ENCODE results near the gene SLC36A3.

Gene SLC36A3

GRCh38 chr5:151298063-151298855 is 5.3 kb downstream of the SLC36A3 start:
- no peak for DNase-seq

DNA sequence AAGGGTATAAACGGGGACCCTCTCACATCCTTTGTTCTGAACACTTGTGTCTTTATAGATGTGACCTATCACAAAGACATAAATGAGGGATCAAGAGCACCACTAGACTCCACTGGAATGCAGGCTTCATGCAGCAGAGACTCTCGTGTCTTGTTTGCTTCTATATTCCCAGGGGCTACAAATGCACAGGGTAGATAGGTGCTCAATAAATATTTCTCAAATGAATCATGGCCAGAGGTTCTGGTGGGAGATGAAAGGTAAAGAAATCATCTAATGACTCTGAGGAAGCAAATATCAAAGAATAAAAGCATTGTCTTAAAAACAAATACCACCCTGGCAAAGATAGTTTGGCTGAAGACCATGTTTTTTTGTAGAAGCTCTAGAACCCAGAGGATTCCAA is 6.6 kb downstream of the SLC36A3 start:
- DNase-seq, result no peak

DNA sequence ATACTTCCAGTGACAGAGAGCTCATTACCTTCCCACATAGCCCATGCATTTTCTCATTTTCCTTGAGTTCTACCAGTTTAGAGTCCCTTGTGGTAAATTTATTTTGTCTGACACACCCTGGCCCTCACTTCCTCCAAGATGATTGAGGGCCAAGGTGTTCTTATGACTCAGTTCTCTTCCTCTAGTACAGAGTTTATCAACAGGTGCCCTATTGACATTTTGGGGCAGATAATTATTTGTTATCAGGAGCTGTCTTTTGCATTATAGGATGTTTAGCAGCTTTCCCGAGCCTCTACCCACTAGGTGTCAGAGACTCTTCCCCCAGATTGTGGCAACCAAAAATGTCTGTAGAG is 7.1 kb downstream of the SLC36A3 start:
- no peak for DNase-seq

DNA sequence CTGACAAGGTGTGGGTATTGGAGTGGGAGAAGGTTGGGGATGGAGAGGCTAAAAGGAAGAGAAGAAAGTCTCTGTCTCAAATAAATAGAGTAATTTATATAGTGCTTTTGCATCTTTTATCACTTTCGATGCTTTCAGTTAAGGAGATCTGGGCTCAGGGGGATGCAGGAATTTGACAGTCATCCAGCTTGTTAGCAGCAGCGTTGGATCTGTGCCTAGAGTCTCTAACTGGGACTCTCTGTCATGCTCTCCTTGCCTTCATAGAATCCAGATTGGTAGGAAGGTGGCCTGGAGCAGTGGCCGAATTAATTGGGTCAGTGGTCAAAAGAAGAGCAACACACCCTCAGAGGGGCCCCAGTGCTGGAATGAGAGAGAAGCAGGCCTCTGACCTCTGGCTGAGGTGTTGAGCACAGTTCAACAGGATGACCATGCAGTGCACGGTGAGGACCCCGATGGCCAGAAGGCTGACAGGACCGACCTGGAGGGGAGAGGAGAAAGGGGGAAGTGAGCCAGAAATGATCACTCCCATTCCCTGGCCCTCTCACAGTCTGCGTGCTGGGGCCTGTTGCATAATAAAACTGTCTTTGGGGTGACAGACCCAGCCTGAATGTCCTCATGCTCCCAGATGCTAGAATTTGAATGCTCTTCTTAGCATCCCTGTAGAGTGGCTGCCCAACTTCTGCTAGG is 7.6 kb downstream of the SLC36A3 start:
- DNase-seq, result no peak

DNA sequence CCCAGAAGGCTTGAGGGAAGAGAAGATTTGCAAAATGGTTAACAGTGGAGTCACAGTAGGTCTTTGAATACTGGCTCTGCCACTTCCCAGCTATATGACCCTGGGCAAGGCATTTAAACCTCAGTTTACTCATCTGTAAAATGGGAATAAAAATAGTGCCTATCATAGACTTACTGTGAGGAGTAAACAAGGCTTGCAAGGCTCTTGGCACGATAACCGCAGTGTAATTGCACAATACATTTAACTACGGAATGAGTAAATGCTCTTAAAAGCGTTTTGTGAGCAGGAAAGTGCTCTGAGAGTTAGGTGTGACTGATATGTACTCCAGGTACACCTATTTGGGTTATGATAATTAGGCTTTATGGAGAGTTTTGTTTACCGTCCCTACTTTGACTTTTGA is 8.4 kb downstream of the SLC36A3 start:
- no peak for DNase-seq

DNA sequence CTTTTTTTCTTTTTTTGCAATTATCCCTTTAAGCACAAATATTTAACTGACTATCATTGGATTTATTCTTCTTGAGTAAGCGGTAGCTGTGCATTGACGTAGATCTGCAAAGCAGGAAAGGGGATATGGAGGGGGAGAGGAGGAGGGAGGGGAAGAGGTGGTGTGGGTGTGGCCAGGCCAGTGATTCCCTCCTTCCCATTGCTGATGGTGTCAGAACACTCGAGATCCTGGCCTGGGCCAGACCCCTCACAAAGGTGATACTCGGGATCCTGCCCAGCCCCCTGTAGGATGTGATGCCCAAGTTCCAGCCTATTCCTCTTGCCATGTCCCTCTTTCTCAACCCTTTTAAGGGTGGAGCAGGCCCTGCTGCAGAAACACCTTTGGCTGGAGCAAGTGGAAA is 9.9 kb downstream of the SLC36A3 start:
- DNase-seq, result no peak

DNA sequence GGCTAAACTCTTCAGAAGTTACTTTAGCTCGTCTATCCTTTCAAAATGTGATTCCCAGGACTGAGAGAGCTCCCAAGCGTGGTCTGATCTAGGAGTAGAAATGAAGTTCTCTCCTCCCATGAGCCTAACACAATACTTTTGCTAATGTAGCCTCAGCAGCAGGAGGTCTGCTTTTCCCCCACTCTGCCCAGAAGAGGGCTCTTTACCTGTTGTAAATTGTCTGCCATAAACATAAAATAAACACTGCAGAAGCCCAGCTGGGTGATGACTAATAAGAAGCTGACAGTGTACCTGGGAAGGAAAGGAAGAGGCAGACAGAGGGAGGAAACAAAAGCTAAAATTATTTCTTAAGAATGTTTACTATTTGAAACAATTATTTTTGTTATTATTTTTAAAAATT is 15.4 kb downstream of the SLC36A3 start:
- DNase-seq, result no peak

DNA sequence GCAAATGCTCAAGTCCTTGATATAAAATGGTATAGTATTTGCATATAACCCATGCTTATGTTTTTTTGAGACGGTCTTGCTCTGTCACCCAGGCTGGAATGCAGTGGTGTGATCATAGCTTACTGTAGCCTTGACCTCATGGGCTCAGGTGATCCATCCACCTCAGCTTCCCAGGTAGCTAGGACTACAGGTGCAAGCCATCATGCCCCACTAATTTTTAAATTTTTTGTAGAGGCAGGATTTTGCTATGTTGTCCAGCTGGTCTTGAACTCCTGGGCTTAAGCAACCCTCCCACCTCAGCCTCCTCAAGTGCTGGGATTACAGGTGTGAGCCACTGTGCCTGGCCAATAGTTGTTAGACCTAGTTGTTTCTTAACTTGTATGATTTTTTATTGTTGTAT is 17.3 kb downstream of the SLC36A3 start:
- no peak for DNase-seq

DNA sequence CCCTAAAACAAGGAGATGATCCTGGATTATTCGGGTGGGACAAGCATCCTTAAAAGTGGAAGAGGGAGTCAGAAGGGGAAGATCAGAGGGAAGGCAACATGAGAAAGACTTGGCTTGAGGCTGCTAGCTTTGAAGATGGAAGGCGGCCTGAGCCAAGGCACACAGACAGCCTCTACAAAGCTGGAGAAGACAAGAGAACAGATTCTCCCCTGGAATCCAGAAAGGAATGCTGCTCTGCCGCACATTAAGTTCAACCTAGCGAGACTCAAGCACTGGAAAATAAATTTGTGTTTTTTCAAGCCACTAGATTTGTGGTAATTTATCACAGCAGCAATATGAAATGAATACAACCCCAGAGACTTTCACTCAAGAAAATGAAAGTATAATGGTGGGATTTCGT is 17.9 kb downstream of the SLC36A3 start:
- DNase-seq, result no peak

DNA sequence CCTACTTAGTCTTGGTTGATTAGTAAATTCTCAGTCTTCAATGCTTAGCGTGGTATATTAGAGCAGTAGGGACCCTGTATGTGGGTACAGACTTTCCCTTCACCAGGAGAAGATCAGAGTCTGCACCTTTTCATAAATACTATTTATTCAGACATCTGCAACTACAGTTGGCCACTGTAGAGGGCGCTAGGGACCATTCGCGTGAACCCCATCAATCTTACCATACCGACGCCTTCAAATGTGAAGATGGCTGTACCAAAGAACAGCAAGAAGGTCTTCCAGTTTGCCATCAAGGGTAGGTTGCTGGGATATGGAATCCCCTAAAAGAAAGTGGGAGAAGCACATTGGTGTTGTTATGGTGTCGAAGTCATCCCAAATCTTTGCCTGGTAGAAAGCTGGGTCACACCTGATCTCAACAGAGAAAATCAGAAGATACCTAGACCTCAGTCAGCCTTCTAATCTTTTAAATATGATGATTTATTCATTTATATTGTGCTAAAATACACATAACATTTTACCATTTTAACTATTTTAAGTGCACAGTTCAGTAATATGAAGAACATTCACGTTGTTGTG is 19.1 kb downstream of the SLC36A3 start:
- DNase-seq, result no peak

DNA sequence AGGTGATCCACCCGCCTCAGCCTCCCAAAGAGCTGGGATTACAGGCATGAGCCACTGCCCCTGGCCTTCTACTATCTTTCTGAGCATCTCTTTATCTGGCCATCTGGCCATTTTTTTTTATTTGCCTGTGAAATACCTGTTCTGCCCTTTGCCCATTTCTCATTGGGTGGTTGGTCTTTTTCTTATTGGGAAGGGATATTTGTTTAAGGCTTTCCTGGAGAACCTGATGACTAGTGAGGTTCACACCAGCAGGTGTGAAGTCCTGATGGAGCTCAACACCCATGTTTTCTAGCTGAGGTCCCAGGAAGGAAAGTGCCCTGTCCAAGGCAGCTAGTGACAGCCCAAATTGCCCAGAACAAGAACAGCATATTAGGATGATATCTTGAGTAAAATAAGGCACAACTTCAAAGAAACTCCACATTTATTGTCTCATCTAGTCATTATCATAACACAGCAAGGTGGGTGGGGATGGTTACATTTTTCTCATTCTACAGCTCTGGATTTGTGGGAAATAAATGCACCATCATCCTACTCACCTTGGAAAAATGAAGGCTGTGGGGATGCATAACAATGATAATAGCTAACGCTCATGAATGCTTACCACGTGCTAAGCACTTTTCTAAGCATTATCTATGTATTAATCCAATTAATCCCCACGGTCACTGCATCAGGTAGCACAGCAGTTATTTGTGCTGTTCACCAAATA is 20.3 kb downstream of the SLC36A3 start:
- DNase-seq, result no peak

- DNase-seq, result no peak
Measured at GRCh38 chr5:151281001-151281639, 22.4 kb downstream of the SLC36A3 start.

GRCh38 chr5:151280443-151280842 is 23.1 kb downstream of the SLC36A3 start:
- DNase-seq, result no peak

DNA sequence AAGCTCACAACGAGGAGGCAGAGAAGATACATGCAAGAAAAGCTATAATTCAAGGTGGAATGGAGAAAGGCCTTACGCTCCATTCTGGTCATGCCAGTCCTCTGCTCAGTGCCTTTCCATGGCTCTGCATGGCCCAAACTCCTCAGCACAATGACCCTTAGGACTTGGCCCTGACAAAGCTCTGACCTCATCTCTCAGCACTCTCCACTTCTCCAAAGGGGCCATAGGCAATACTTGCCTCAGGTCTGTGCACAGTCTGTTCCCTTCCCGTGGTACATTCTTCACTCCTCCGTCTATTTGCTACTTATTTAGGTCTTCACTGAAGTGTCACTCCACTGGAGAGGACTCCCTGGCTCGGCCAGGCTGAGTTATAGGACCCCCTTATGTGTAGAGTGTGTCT is 24.7 kb downstream of the SLC36A3 start:
- DNase-seq, result no peak

- DNase-seq, result no peak
Measured at GRCh38 chr5:151275803-151276202, 27.8 kb downstream of the SLC36A3 start.

DNA sequence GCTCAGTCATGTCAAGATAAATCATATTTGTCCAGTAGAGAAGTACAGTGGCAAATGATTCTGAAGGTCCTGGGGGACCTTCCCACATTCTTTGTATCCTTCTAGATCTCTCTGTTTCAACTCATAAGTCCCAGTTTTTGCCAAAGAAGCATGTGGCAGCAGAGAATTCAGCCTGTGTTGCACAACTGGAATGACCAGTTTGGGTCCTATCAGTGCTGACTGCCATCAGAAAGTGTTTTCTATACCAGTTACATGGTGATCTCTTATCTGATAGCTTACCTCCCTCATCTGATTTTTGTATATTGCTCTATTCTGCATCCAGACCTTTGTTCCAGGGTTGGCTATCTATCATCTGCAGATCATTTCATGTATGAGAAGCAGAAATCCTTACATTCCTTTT is 28.9 kb downstream of the SLC36A3 start:
- DNase-seq, result no peak

GRCh38 chr5:151271336-151271735 is 32.2 kb downstream of the SLC36A3 start:
- no peak for DNase-seq

DNA sequence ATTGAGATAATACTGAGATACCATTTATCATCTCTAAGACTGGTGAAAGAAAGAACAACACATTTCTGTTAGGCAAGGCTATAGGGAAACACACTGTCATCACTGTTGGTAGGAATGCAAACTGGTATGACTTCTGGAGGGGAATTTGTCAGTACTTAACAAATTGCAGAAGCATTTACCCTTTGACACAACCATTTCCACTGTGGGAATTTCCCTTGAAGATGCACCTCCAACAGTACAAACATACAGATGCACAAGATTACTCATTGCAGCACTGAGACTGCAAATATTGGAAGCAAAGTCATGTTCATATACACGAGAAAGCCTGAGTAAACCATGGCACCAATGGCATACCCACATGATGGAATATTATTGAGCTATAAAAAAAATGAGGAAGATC is 33.0 kb downstream of the SLC36A3 start:
- DNase-seq, result no peak

DNA sequence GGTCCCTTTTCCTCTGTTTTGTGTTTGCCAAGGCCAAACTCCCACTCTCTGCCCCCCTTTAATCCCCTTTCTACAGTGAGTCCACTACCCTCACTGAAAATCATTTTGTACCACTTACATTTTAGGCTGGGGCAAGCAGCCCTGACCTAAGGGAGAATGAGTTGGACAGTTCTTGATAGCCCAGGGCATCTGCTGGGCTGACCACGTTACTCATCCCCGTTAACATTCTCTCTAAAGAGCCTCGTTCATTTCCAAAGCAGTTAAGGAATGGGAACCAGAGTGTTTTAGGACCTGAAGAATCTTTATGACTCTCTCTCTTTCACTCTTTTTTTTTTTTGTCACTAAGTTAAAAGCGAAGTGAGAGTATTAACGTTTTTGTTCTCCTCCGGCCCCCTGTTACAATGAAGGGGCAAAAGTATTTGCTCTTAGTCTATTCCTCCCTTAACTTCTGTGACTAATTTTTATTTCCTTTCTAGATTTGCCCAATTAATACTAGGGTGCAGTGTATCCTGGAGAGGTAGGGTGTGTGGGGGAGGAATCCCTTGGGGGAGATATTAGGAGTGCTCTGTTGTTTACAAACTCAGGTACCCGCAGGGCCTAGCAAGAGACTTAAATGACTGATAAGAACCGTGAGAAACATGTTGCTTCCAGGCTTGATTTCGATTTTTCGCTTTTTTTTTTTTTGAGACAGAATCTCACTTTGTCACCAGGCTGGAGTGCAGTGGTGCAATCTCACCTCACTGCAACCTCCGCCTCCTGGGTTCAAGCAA is 35.9 kb downstream of the SLC36A3 start:
- no peak for DNase-seq

DNA sequence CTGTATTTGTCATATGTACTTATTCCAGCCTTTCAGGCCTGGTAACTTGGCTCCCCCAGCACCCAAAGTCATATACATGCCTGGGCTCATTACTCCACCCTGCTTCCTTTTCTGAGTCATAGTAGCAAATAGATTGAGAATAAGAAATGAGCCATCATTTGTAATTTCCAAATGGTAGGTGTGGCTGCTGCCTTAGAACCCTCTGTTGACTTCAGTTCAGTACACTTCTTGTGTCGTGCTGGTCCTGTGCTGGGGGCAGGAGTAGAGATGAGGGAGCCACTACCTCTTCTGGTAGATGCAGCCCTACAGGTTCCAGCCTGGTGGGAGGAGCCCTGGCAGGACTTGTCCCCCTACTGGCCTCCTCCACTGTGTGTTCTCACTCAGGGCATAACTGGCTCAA is 39.5 kb downstream of the SLC36A3 start:
- DNase-seq, result no peak

GRCh38 chr5:151262532-151262931 is 41.0 kb downstream of the SLC36A3 start:
- no peak for DNase-seq

GRCh38 chr5:151259931-151260330 is 43.6 kb downstream of the SLC36A3 start:
- DNase-seq, result no peak

DNA sequence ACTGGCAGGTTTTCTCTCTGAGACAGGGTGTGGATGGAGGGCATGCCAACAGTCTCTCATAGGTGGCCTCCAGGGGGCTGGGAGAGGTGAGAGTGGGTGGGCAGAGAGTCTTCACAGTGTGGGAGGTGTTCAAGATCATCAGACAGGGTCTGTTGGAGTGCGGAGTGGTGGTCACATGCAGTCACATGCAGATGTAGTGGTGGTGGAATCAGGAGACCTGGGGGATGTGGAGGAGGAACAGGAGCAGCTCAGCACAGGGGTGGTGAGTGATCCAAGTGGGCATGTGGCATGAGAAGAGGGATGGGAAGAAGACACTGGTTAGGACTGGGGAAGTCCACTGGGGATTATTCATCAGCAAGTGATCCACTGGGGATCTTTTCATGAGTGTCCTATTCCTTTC is 44.8 kb downstream of the SLC36A3 start:
- no peak for DNase-seq

Data from activated CD4-positive, alpha-beta T cell treated with anti-CD3 and anti-CD28 coated beads, Interleukin-2, amount 50 U/mL, for 1 hour (primary cell).